HepG2 (cell line): ENCODE data around the gene EOLA2. TPM values are rescaled to one million over a fixed set of nuclear protein-coding genes. Genes with fewer than 3 reads are reported as not detected.

Source experiments
- ATAC-seq: fragments of 200-7000 bp; cut with Tn5 transposase; 3 replicates; pipeline ENCODE4 v1.9.1; 2020; ENCODE audit warnings: mild to moderate bottlenecking, moderate library complexity
- BruUV-seq: library from RNA; stranded (reverse); fragments of 400-500 nt; replicated peaks from 2 replicates; lab custom pipeline; 2021; lab: Mats Ljungman, UMichigan
- CTCF ChIA-PET: fragments of 300-600 bp; formaldehyde crosslinking; extraction: SDS; loops from one replicate; lab custom pipeline; 2021; ENCODE audit warnings: low total read pairs, inconsistent platforms, low intra/inter-chr PET ratio; lab: Yijun Ruan, JAX
- POLR2A ChIA-PET: fragments of 350-600 bp; sonication (Branson Sonifier 250); formaldehyde crosslinking; loops from one replicate; lab custom pipeline; 2020; ENCODE audit warnings: antibody characterized with exemption, inconsistent platforms; lab: Yijun Ruan, JAX
- DNase-seq: peaks from one replicate; pipeline ENCODE4 v3.0.0-alpha.2; 2015; ENCODE audit warnings: low spot score
- FAIRE-seq: peaks from 3 replicates; lab custom pipeline; 2011; peaks lifted over from hg19 to GRCh38; lab: Jason Lieb, UNC
- H2AFZ ChIP-seq: one replicate; pipeline ENCODE4 v1.6.1; 2011; ENCODE audit warnings: low read length, inconsistent platforms
- H3K27ac ChIP-seq: fragments of 300-600 bp; 3 replicates; pipeline ENCODE4 v1.8.0; 2011; ENCODE audit warnings: mixed run types, mild to moderate bottlenecking, mixed read lengths, low read length, inconsistent platforms; ENCODE audit not compliant: insufficient read depth; ENCODE audit errors: extremely low read length
- H3K27me3 ChIP-seq, 2 experiments: fragments of 200-600 bp in 1 of 2; 2 replicates in 1 of 2; 3 replicates in 1 of 2; pipeline versions ENCODE4 v1.6.0 to v1.8.0; 2011; ENCODE audit warnings: low read length in 2 of 2, mild to moderate bottlenecking in 2 of 2, moderate library complexity in 2 of 2, inconsistent platforms in 1 of 2; ENCODE audit not compliant: insufficient read depth in 2 of 2, control insufficient read depth in 1 of 2
- H3K36me3 ChIP-seq, 2 experiments: fragments of 200-600 bp in 1 of 2; replicated peaks in 1 of 2; 2 replicates in 1 of 2; 3 replicates in 1 of 2; pipeline versions ENCODE4 v1.5.1 to v1.8.0; 2011; ENCODE audit warnings: low read length in 2 of 2, inconsistent platforms in 1 of 2; ENCODE audit not compliant: insufficient read depth in 2 of 2, control insufficient read depth in 1 of 2
- H3K4me1 ChIP-seq: 2 replicates; pipeline ENCODE4 v1.5.1; 2012; ENCODE audit warnings: low read length, inconsistent platforms; ENCODE audit not compliant: insufficient read depth
- H3K4me2 ChIP-seq: 2 replicates; pipeline ENCODE4 v1.6.0; 2011; ENCODE audit warnings: low read depth, low read length, inconsistent platforms
- H3K4me3 ChIP-seq, 3 experiments: fragments of 200-600 bp in 1 of 3; sonication (generic), shearing (Covaris generic) in 1 of 3; replicated peaks in 1 of 3; 2 replicates each; pipeline ENCODE4 v1.5.1; 2011 to 2016; ENCODE audit warnings: low read length in 3 of 3, inconsistent platforms in 2 of 3, low read depth in 2 of 3, mild to moderate bottlenecking in 2 of 3, control low read depth in 1 of 3, mixed read lengths in 1 of 3; ENCODE audit not compliant: insufficient read depth in 1 of 3
- H3K79me2 ChIP-seq: one replicate; pipeline ENCODE4 v1.6.1; 2011; ENCODE audit warnings: low read length, inconsistent platforms; ENCODE audit not compliant: insufficient read depth
- H3K9ac ChIP-seq: 2 replicates; pipeline ENCODE4 v1.6.0; 2011; ENCODE audit warnings: mild to moderate bottlenecking, low read depth, low read length, inconsistent platforms; ENCODE audit not compliant: insufficient read depth
- H3K9me3 ChIP-seq: 2 replicates; pipeline ENCODE4 v1.5.1; 2012; ENCODE audit warnings: mild to moderate bottlenecking, low read length
- H4K20me1 ChIP-seq: 2 replicates; pipeline ENCODE4 v1.6.0; 2011; ENCODE audit warnings: inconsistent platforms, mild to moderate bottlenecking, low read length, moderate library complexity; ENCODE audit not compliant: insufficient read depth
- AKAP8 ChIP-seq: sonication (generic); formaldehyde crosslinking; IDR thresholded peaks from 2 replicates; pipeline ENCODE4 v1.5.1; 2020; ENCODE audit warnings: mild to moderate bottlenecking, missing genetic modification reagents
- CERS6 ChIP-seq: sonication (generic); formaldehyde crosslinking; IDR thresholded peaks from 2 replicates; pipeline ENCODE4 v1.5.0; 2020; ENCODE audit warnings: missing genetic modification reagents
- DDIT3 ChIP-seq: sonication (generic); formaldehyde crosslinking; IDR thresholded peaks from 2 replicates; pipeline ENCODE4 v1.4.0; 2020; ENCODE audit warnings: mild to moderate bottlenecking, missing genetic modification reagents
- DNMT3B ChIP-seq: conservative IDR thresholded peaks from 2 replicates; pipeline ENCODE4 v1.6.1; 2016; ENCODE audit warnings: missing biosample characterization, control low read depth
- GLI4 ChIP-seq: sonication (generic); formaldehyde crosslinking; IDR thresholded peaks from 2 replicates; pipeline ENCODE4 v1.5.1; 2020; ENCODE audit warnings: missing genetic modification reagents, mild to moderate bottlenecking, moderate library complexity, borderline replicate concordance
- KAT2B ChIP-seq: fragments of 150-350 bp; IDR thresholded peaks from 2 replicates; pipeline ENCODE4 v1.6.1; 2014; ENCODE audit warnings: low read depth, low read length, borderline replicate concordance
- MIXL1 ChIP-seq: IDR thresholded peaks from 2 replicates; pipeline ENCODE4 v1.6.1; 2016
- PLRG1 ChIP-seq: fragments of 450-650 bp; conservative IDR thresholded peaks from 2 replicates; pipeline ENCODE4 v1.6.1; 2016
- SKI ChIP-seq: fragments of 450-650 bp; IDR thresholded peaks from one replicate; pipeline ENCODE4 v1.6.1; 2018; ENCODE audit warnings: mild to moderate bottlenecking; ENCODE audit not compliant: partially characterized antibody
- ZNF256 ChIP-seq: sonication (generic); formaldehyde crosslinking; conservative IDR thresholded peaks from 2 replicates; pipeline ENCODE4 v1.4.0; 2020; ENCODE audit warnings: missing genetic modification reagents
- ZNF350 ChIP-seq: sonication (generic); formaldehyde crosslinking; IDR thresholded peaks from 2 replicates; pipeline ENCODE4 v1.4.0; 2020; ENCODE audit warnings: mild to moderate bottlenecking, low read depth, missing genetic modification reagents, borderline replicate concordance
- ZNF354B ChIP-seq: sonication (generic); formaldehyde crosslinking; IDR thresholded peaks from 2 replicates; pipeline ENCODE4 v1.8.0; 2022; ENCODE audit warnings: mild to moderate bottlenecking, missing genetic modification reagents
- ZNF367 ChIP-seq: sonication (generic); formaldehyde crosslinking; IDR thresholded peaks from 2 replicates; pipeline ENCODE4 v1.4.0; 2020; ENCODE audit warnings: missing genetic modification reagents, borderline replicate concordance
- ZNF530 ChIP-seq: sonication (generic); formaldehyde crosslinking; IDR thresholded peaks from 2 replicates; pipeline ENCODE4 v1.5.0; 2020; ENCODE audit warnings: low read depth, mild to moderate bottlenecking, missing genetic modification reagents
- ZNF761 ChIP-seq: sonication (generic); formaldehyde crosslinking; conservative IDR thresholded peaks from 2 replicates; pipeline ENCODE4 v1.4.0; 2020; ENCODE audit warnings: mild to moderate bottlenecking, missing genetic modification reagents
- ZNF839 ChIP-seq: sonication (generic); formaldehyde crosslinking; IDR thresholded peaks from 2 replicates; pipeline ENCODE4 v1.4.0; 2020; ENCODE audit warnings: missing genetic modification reagents, mild to moderate bottlenecking, borderline replicate concordance
- ZNF883 ChIP-seq: sonication (generic); formaldehyde crosslinking; IDR thresholded peaks from 2 replicates; pipeline ENCODE4 v1.5.1; 2020; ENCODE audit warnings: mild to moderate bottlenecking, missing genetic modification reagents; ENCODE audit errors: not compliant biosample characterization
- WGBS: methylation state at CpG from one replicate; pipeline ENCODE4 v1.1.6; 2017; ENCODE audit warnings: low lambda C conversion rate; 5-methylcytosine and 5-hydroxymethylcytosine counted together
- in situ Hi-C: cut with HindIII; loops from 2 replicates; pipeline ENCODE4 v1.10.0; 2017; ENCODE audit warnings: low pct_unique_long_range_greater_than_20kb; ENCODE audit not compliant: extremely low pct_ligation_motif_present
- intact Hi-C: fragments of 100-400 bp; cut with micrococcal nuclease; formaldehyde crosslinking; loops from one replicate; pipeline ENCODE4 v1.10.0; 2022; ENCODE audit not compliant: unreplicated experiment
- polyA plus RNA-seq, 8 experiments: library from polyadenylated mRNA; depleted of rRNA in 3 of 8; stranded (reverse) in 7 of 8; unstranded in 1 of 8; fragments of >200 nt; fragmentation: Illumina TruSeq in 4 of 8; extraction: Trizol in 4 of 8; gene quantifications; 2 replicates each; pipeline versions ENCODE4 v1.2.1 to v1.2.3, GENCODE V29; 2011 to 2016; ENCODE audit warnings: low read depth in 4 of 8, missing spikeins in 1 of 8, mixed read lengths in 1 of 8; ENCODE audit not compliant: insufficient read depth in 1 of 8
- total RNA-seq, 5 experiments: library from RNA; depleted of rRNA; stranded (reverse); fragments of >200 nt; fragmentation: Illumina TruSeq; extraction: Trizol; gene quantifications; 2 replicates each; pipeline ENCODE4 v1.2.3, GENCODE V29; 2016; ENCODE audit warnings: low read depth in 1 of 5

The EOLA2 gene
- total and polyA plus RNA-seq, 2 of the 13 experiments (the other 11 are each of a cell fraction or from before 2014, with no cell fraction given) = 20.4 to 22.0 TPM

GRCh38 chrX:149961572-149961971, 23.3 kb upstream of the EOLA2 start:
- no peak for ATAC-seq
- Histone ChIP-seq H3K4me3 (no peak overlapping the region), H4K20me1 (no peaks in the 10 kb centered on the region), H3K4me2 (no peak overlapping the region), H2AFZ (no peak overlapping the region), H3K27ac (no peak overlapping the region), H3K27me3 (no peaks in the 10 kb centered on the region), H3K9me3 (no peaks in the 10 kb centered on the region), H3K9ac (no peak overlapping the region), H3K4me1 (no peaks in the 10 kb centered on the region), H3K36me3 (no peaks in the 10 kb centered on the region; a peak in 1 of 5 replicates), H3K79me2 (no peaks in the 10 kb centered on the region)
- intact Hi-C loops = no loop called here
- FAIRE-seq = no peak
- no peak for TF ChIP-seq CERS6 (CRISPR knock-in tag)
- TF ChIP-seq MIXL1 = no peak
- TF ChIP-seq ZNF883 = no peak
- no peak for TF ChIP-seq ZNF530
- no peak for TF ChIP-seq DDIT3 (CRISPR knock-in tag)
- TF ChIP-seq KAT2B = no peak
- no peak for TF ChIP-seq AKAP8
- no peak for TF ChIP-seq ZNF354B (CRISPR knock-in tag)
- no peak for TF ChIP-seq ZNF256
- TF ChIP-seq ZNF839 (CRISPR knock-in tag) = no peak
- no peak for TF ChIP-seq ZNF367 (CRISPR knock-in tag)
- TF ChIP-seq PLRG1 = no peak
- TF ChIP-seq ZNF761 (CRISPR knock-in tag) = no peak
- no peak for TF ChIP-seq ZNF350 (CRISPR knock-in tag)
- no peak for TF ChIP-seq DNMT3B (CRISPR knock-in tag)
- TF ChIP-seq GLI4 (CRISPR knock-in tag) = no peak
- TF ChIP-seq SKI = no peak
- WGBS = 100% methylated on average over 2 of the region's 2 CpGs
- ChIA-PET CTCF (no interaction called here), POLR2A (no interaction called here)
- no peak for DNase-seq
- in situ Hi-C loops = loop anchor here (25.0 kb wide), 3 partner anchors 401 to 726 kb away; partner anchors contain the start of genes MAMLD1 and MTMR1
- BruUV-seq = no TSS peak
